OCI-LY1 (cell line): ENCODE measurements around the gene AAK1.

Source experiments
- EZH2 ChIP-seq: fragments of 200-600 bp; sonication (generic), shearing (Covaris generic); IDR thresholded peaks from 2 replicates; pipeline ENCODE4 v1.8.0; 2017; ENCODE audit warnings: borderline replicate concordance, mixed run types, mild to moderate bottlenecking, antibody characterized with exemption, low read length, moderate library complexity, mixed read lengths
- TF ChIP-seq, protein P1 (sequence below): fragments of 200-600 bp; sonication (generic), shearing (Covaris generic); IDR thresholded peaks from 2 replicates; pipeline ENCODE4 v1.5.1; 2017; ENCODE audit warnings: mild to moderate bottlenecking, antibody characterized with exemption, low read length, moderate library complexity, mixed read lengths

GRCh38 chr2:69436938-69437750, 206.4 kb downstream of the AAK1 start, which contains the start of gene NFU1:
- TF ChIP-seq, protein P1, sequence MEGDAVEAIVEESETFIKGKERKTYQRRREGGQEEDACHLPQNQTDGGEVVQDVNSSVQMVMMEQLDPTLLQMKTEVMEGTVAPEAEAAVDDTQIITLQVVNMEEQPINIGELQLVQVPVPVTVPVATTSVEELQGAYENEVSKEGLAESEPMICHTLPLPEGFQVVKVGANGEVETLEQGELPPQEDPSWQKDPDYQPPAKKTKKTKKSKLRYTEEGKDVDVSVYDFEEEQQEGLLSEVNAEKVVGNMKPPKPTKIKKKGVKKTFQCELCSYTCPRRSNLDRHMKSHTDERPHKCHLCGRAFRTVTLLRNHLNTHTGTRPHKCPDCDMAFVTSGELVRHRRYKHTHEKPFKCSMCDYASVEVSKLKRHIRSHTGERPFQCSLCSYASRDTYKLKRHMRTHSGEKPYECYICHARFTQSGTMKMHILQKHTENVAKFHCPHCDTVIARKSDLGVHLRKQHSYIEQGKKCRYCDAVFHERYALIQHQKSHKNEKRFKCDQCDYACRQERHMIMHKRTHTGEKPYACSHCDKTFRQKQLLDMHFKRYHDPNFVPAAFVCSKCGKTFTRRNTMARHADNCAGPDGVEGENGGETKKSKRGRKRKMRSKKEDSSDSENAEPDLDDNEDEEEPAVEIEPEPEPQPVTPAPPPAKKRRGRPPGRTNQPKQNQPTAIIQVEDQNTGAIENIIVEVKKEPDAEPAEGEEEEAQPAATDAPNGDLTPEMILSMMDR = peak; percentile 49
- no peak for TF ChIP-seq EZH2
